NB4 (cell line): ENCODE results near the gene HCN2.
A peak's percentile ranks its signal among the peaks of the same experiment; 100 is the strongest.
"Not testable (repeated sequence)": the region's sequence is repeated elsewhere in the genome, so short reads cannot be mapped to it uniquely, and the experiment has no call there.

ENCODE experiments used
- DNase-seq: peaks from one replicate; pipeline ENCODE4 v3.0.0; 2010; ENCODE audit warnings: low read depth
- H3K4me3 ChIP-seq: one replicate; pipeline ENCODE4 v1.5.1; 2011; ENCODE audit warnings: mild to moderate bottlenecking, low read depth, low read length, moderate library complexity
- MAX ChIP-seq: IDR thresholded peaks from 2 replicates; pipeline ENCODE4 v1.6.1; 2011; ENCODE audit warnings: low read depth, low read length
- MYC ChIP-seq: IDR thresholded peaks from 2 replicates; pipeline ENCODE4 v1.6.1; 2011; ENCODE audit warnings: low read depth, low read length
- POLR2A ChIP-seq: IDR thresholded peaks from 2 replicates; pipeline ENCODE4 v1.6.1; 2011; ENCODE audit warnings: mild to moderate bottlenecking; ENCODE audit not compliant: insufficient read length; ENCODE audit errors: extremely low read depth
- TF ChIP-seq, protein P1 (sequence below): IDR thresholded peaks from one replicate; pipeline ENCODE4 v1.5.1; 2012; ENCODE audit warnings: low read depth, low read length

Gene HCN2

GRCh38 chr19:601310-601709 is 11.6 kb downstream of the HCN2 start:
- H3K4me3 ChIP-seq, result no peak overlapping the region
- DNase-seq, result no peak
- TF ChIP-seq MYC, result no peak

GRCh38 chr19:601790-602189 is 12.1 kb downstream of the HCN2 start:
- TF ChIP-seq MYC (no peak), POLR2A (no peak), MAX (no peak)
- TF ChIP-seq, protein P1, sequence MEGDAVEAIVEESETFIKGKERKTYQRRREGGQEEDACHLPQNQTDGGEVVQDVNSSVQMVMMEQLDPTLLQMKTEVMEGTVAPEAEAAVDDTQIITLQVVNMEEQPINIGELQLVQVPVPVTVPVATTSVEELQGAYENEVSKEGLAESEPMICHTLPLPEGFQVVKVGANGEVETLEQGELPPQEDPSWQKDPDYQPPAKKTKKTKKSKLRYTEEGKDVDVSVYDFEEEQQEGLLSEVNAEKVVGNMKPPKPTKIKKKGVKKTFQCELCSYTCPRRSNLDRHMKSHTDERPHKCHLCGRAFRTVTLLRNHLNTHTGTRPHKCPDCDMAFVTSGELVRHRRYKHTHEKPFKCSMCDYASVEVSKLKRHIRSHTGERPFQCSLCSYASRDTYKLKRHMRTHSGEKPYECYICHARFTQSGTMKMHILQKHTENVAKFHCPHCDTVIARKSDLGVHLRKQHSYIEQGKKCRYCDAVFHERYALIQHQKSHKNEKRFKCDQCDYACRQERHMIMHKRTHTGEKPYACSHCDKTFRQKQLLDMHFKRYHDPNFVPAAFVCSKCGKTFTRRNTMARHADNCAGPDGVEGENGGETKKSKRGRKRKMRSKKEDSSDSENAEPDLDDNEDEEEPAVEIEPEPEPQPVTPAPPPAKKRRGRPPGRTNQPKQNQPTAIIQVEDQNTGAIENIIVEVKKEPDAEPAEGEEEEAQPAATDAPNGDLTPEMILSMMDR, result no peak
- no peak for DNase-seq

DNA sequence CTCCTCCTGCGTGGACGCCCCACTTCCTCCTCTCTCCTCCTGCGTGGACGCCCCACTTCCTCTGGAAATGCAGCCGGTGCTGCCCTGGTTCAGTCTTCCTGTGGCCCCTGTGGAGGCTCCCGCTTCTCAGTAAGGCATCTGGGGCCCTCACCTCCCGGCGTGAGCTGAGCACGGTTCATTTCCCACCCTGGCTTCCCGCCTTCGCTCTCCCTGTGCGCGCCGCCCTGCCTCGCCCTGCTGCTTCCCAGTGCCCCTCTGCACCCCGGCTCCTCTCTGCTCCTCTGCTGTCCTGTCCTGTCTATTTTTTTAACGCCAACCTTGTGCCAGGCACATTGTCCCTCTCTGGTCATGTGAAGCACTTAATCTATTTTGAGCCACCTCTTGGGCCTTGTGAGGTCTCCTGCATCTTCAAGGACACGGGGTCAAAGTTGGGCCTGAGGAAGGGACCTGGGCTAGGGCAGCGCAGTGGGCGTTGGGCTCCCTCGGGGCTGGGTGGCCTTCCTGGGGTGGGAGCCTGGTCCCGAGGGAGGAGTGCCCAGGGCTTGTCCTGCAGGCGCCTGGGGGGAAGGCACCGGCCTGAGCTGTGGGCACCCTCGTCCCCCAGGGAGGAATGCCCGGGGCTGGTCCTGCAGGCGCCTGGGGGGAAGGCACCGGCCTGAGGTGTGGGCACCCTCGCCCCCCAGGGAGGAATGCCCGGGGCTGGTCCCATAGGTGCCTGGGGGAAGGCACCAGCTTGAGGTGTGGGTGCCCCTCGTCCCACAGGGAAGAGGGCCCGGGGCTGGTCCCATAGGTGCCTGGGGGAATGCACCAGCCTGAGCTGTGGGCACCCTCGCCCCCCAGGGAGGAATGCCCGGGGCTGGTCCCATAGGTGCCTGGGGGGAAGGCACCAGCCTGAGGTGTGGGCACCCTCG is 13.0 kb downstream of the HCN2 start:
- TF ChIP-seq MYC (no peak), POLR2A (no peak), MAX (no peak)
- TF ChIP-seq, protein P1, result no peak
- H3K4me3 ChIP-seq, result no peak overlapping the region
- DNase-seq, result no peak

More at GRCh38 chr19:601790-602189, 12.1 kb downstream of the HCN2 start:
- H3K4me3 ChIP-seq, result no peak overlapping the region

GRCh38 chr19:603302-603639 is 13.6 kb downstream of the HCN2 start:
- not testable (repeated sequence) for H3K4me3 ChIP-seq, DNase-seq

GRCh38 chr19:603779-604178 is 14.1 kb downstream of the HCN2 start:
- DNase-seq, H3K4me3 ChIP-seq: not testable (repeated sequence)

DNA sequence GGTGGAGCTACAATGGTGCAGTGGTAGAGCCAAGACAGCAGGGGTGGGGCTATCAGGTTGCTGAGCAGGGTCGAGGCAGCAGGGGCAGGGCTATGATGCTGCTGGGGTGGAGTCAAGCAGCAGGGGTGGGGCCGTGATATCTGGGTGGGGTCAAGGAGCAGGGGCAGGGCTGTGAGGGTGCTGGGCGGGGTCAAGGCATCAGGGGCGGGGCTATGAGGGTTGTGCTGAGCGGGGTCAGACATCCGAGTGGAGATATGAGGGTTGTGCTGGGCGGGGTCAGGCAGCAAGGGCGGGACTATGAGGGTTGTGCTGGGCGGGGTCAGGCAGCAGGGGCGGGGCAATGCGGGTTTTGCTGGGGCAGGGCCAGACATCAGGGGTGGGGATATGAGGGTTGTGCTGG is 14.7 kb downstream of the HCN2 start:
- peak; percentile 37 for DNase-seq
- no peak overlapping the region for H3K4me3 ChIP-seq
- TF ChIP-seq MAX (no peak), MYC (no peak), POLR2A (no peak)
- TF ChIP-seq, protein P1, result no peak

GRCh38 chr19:605061-605971 is 15.6 kb downstream of the HCN2 start:
- DNase-seq, result peak; percentile 64
- TF ChIP-seq, protein P1, result peak; percentile 17
- H3K4me3 ChIP-seq, result not testable (repeated sequence)
